NCI-H2081 (cell line): ENCODE measurements around the gene TIMM10.
A peak's percentile ranks its signal among the peaks of the same experiment; 100 is the strongest.

Experiments used
- DNase-seq, 2 experiments: peaks; one replicate each; lab custom pipeline; 2025; lab: John Stamatoyannopoulos, UW

The TIMM10 gene

DNA sequence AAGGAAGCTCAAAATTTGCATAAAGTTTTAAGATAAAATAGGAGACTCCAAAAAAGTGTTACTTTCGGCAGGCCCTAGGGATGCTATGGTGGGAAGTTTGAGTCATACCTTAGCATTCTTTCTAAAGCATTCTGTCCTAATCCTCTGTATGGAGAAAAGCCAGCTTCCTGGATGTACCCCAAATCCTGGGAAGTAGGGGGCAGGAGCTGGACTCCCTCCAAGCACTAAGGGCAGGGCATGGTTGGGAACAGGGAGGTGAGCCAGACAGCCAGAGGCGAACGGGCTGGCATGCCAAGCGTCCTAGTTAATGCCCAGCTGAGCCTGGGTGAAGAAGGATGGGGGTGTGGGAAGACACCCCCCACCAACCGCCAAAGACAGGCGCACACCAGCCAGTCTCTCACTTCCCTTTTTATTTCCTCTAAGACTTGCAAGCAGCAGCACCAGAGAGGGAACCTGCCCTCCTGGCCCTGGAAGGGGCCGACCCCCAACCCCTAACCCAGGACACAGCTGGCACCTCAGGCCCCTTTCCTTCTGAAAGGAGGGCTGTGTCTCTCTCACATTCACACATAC lies 46.3 kb downstream of the TIMM10 start:
- DNase-seq = no peak

DNA sequence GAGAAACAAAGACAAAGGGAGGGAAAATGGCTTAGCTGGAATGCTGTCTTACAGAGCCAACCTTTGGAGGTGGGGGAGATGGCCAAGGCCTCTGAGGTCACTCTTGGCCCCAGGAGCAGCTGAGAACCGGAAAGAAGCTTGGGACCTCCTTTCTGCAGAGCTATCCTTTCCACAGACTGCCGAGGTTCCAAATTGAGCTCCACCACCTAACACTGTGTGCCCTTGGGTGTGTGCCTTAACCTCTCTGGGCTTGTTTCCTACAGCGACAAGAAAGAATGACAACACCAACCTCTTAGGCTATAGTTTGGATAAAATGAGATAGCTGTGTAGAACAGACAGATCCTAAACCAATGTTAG lies 47.0 kb downstream of the TIMM10 start:
- no peak for DNase-seq

DNA sequence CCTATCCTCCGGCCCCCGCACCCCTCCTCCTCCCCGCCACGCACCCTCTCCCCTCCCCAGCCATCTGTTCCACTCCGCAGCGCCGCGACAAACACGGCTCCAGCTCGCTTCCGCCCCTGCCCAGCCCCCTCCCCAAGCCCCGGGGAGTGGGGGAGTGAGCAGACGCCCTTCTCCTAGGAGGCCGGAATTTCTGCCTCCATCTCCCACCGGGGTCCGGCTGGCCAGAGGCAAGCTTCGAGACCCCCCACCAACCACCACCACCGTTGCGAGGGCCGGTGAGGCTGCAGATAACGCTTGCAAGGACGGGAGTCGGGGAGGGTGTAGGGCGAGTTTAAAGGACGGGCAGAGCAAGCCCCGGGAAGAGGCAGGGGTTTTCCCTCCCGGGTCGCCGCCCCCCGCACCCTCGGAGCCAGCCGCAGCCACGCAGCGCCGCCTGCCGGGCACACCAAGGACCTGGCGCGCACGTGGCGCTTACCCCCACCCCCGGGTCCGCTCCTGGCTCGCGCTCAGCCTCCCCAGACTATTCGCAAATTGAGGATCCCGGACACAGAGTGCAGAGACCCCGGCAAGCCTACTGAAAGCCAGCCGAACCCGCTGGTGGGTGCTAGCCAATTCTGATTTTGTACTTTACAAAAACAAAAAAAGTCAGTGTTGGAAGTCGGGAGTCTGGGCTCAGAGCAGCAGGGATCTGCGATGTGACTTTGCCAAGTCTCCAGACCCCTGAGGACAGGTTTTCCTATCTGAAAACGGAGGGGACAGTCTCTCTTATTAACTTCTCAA lies 47.6 kb downstream of the TIMM10 start:
- DNase-seq = no peak

DNA sequence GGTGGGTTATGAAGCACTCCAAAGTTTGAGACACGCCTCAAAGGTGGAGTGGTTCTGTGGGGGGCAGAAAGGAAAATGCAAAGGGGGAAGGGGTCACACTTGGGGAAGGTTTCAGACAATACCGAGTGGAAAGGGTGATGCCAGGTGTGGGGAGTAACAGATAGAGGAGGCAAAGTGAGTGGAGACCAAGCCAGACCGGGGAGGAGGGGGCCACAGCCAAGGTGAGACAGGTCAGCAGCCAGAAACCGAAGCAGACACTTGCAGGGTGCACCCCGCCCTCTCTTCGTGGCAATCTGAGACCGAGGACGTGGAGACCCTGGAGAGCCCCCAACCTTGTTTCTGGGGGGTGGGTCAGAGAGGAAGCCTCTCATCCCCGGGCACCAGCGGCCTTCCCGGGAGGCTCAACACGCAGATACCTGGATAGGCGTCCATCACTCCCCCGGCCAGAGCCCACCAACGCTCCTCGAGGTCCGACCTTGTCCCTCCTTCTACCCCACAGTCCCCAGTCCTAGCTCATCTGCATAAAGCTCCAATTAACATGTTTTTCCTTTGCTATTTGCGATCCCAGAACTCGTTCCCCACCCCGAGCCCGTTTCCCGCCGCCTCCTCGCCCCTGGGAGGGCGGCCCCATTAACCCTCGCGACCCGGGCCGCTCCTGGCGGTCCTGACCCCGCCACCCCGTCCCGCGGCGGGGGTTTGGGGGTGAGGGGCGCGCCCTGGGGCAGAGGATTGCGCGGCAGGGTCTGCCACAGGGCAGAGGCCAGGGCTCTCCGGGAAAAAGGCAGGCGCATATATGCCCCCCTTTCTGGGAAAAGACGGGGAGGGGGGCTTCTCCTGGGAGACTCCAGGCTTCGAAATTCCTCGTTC lies 48.4 kb downstream of the TIMM10 start:
- no peak for DNase-seq

DNA sequence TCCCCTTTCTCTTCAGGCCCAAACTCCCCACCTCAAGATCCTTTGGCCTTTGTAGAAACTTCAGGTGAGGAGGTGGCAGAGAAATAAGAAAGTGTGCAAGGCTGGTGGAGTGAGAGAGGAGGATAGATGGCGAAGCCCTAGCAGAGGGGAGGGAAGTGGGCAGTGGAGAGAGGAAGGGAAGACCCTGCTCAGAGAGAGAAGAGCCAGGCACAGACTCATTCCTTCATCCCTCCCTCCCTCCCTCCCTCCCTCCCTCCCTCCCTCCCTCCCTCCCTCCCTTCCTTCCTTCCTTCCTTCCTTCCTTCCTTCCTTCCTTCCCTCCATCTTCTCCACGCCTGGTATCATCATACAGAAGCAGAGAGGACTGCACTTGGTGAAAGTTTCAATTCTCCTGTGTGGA lies 49.2 kb downstream of the TIMM10 start:
- DNase-seq = no peak

DNA sequence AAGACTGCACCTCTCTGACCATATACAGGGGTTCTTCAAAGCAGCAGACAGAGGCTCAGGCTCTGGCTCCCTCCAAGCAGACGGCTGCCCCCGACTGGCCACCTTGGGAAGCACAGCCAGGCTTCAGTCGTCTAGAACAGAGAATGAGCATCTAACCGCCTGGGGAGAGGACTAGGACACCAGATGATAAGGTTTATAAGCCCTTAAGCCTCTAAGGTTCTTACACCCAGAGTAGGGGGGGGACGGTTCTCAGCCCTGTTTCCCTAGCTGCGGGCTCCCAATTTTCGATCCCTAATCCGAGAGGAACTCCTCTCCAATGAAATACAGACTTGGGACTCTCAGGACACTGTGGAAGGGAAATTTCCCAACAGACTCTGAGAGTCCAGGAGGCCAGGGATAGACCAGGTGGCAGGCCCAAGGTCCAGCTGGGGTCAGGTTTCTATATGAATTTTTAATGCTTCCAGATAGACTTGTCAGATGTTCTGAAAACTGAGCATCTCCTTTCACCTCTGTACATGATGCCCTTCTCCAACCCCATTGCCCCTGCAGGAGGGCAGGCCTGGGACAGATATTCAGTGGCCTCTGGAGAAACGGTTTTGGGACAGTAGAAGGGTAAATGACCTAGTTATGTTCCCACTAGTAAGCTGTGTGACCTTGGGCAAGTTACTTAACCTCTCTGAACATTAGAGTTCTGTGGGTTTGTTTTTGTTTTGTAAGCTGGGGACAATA lies 50.0 kb downstream of the TIMM10 start:
- peak in 1 of 2 experiments; percentile 4 for DNase-seq

DNA sequence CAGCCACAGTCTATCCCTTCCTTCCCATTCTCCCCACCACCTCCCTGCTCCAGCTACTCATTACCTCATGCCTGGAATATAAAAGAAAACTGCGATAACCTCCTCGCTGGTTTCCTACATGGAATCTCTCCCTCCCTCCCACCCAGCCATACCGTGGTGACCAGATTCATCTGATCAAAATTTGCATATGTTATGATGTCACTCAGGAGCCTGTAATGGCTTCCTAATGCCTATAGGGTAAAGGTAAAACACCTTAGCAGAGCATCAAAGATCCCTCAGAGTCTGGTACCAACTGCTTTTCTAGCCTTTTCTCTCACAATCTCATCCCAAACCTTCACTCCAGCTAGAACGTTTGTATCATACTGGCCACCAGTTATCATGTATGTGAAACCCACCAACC lies 50.6 kb downstream of the TIMM10 start:
- DNase-seq = no peak

DNA sequence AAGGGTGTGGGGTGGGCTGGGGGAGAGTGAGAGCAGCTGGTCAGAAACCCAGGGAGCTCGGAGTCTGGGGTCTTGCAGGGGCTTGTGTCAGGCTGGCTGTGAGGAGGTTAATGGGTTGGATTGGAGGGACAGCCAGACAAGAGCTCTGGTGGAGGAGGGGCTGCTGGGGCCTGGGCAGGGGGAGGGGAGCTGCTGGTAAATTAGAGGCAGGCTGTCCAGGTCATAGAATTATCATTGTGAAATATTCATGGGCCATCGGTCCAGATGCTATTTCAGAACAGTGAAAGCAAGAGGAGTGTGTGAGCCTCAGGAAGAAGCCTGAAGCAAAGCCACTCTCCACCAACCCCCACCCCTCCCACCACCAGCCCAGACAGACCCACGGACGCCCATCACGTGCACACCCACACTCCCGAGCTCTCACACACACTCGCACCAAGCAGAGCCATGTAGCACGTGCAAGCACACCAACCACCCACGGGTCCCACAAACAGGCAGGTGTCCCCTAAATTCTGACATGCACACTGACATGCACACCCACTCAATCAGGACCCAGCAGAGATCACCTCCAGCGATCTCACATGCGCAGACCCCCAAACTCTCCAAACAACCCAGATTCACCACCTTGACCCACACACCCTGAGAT lies 51.4 kb downstream of the TIMM10 start:
- DNase-seq = no peak
